ENCODE measurements around the gene ICAM4.

ICAM4 gene

GRCh38 chr19:10306327-10306726 is 19.6 kb downstream of the ICAM4 start:
- peaks cover 5% of the 10 kb centered on the region for H3K4me1 ChIP-seq (ENCODE audit: control insufficient read depth, insufficient read depth, low read length, poor library complexity, severe bottlenecking)
- no peak overlapping the region for H3K4me3 ChIP-seq (ENCODE audit: extremely low read depth, insufficient read depth, low read length, poor library complexity, severe bottlenecking)
- no peaks in the 10 kb centered on the region for H3K9me3 ChIP-seq (ENCODE audit: control insufficient read depth, low read length)
- WGBS, 2 experiments (ENCODE audit: insufficient coverage in 2 of 2): 100% methylated on average over 1 of the region's 5 CpGs; no CpG with 5 or more reads in 1 of the 2 experiments
- peaks cover 14% of the 10 kb centered on the region for H3K36me3 ChIP-seq (ENCODE audit: control insufficient read depth, insufficient read depth, low read length)
- no peak overlapping the region for H3K27ac ChIP-seq (ENCODE audit: low read depth, low read length, severe bottlenecking)

GRCh38 chr19:10309423-10309822 is 22.7 kb downstream of the ICAM4 start, which contains the start of gene ZGLP1:
TSS of gene ZGLP1 (minus strand) at chr19:10309815.
- 93 to 94% methylated on average over 21 to 22 of the region's 24 CpGs for WGBS, 2 experiments (ENCODE audit: insufficient coverage in 2 of 2)

DNA sequence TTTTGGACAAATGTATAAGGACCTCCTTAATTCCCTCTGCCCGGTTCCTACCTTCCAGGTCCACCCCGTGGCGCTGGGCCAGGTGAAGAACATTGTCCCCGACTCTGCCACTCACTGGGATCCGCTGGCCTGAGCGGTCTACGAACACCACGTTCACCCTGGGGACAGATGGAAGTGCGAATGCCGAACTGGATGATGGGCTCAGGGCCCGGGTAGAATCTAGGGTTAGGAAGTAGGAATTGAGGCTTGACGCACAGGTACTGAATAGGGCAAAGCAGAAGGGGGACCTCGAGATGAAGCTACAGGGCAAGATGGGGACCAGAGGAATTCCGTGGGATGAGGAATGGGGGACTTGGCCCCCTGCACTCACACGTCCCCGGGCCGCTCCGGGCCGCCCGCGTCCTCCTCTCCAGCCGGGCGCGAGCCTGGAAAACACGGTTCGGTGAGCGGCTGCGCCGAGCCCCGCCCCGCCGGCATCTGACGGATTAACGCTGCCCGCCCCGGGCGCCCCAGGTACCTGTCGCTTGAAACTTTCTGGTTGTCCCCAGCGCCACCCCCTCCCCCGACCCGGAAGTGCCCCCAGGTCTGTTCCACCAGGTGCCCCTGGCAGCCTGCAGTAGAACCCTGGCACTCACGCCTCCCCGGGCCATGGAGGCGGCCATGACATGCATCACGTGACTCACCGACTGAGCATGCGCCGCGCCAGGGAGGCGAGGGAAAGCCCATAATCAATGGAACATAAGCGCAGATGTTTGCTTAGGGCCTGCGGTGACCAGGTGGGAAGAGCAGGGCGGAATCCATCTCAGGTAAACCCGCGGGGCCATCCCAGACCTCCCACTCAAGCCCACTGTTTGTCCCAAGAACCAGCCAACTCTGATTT is 28.8 kb downstream of the ICAM4 start, which contains the start of gene FDX2:
Gene FDX2, minus strand, starts transcription at position 681 of the 880 bp plus-strand sequence. Its CDS starts 19 bp downstream, at position 662.
- Histone ChIP-seq H3K27ac (ENCODE audit: low read depth, low read length, severe bottlenecking) (peak within 1 kb of the TSS; percentile 36), H3K9me3 (ENCODE audit: control insufficient read depth, low read length) (no peaks in the 10 kb centered on the region), H3K4me3 (ENCODE audit: extremely low read depth, insufficient read depth, low read length, poor library complexity, severe bottlenecking) (peak within 1 kb of the TSS; percentile 85), H3K36me3 (ENCODE audit: control insufficient read depth, insufficient read depth, low read length) (peaks cover 50% of the 10 kb centered on the region), H3K4me1 (ENCODE audit: control insufficient read depth, insufficient read depth, low read length, poor library complexity, severe bottlenecking) (peaks cover 4% of the 10 kb centered on the region)
- 1 to 3% methylated on average over 38 to 47 of the region's 55 CpGs for WGBS, 2 experiments (ENCODE audit: insufficient coverage in 2 of 2)

More at GRCh38 chr19:10309423-10309822, 22.7 kb downstream of the ICAM4 start, which contains the start of gene ZGLP1:
- no peak within 1 kb of the TSS for H3K27ac ChIP-seq (ENCODE audit: low read depth, low read length, severe bottlenecking)
- peaks cover 20% of the 10 kb centered on the region for H3K36me3 ChIP-seq (ENCODE audit: control insufficient read depth, insufficient read depth, low read length)
- H3K9me3 ChIP-seq (ENCODE audit: control insufficient read depth, low read length): no peaks in the 10 kb centered on the region
- no peak within 1 kb of the TSS for H3K4me3 ChIP-seq (ENCODE audit: extremely low read depth, insufficient read depth, low read length, poor library complexity, severe bottlenecking)
- H3K4me1 ChIP-seq (ENCODE audit: control insufficient read depth, insufficient read depth, low read length, poor library complexity, severe bottlenecking): peaks cover 5% of the 10 kb centered on the region

DNA sequence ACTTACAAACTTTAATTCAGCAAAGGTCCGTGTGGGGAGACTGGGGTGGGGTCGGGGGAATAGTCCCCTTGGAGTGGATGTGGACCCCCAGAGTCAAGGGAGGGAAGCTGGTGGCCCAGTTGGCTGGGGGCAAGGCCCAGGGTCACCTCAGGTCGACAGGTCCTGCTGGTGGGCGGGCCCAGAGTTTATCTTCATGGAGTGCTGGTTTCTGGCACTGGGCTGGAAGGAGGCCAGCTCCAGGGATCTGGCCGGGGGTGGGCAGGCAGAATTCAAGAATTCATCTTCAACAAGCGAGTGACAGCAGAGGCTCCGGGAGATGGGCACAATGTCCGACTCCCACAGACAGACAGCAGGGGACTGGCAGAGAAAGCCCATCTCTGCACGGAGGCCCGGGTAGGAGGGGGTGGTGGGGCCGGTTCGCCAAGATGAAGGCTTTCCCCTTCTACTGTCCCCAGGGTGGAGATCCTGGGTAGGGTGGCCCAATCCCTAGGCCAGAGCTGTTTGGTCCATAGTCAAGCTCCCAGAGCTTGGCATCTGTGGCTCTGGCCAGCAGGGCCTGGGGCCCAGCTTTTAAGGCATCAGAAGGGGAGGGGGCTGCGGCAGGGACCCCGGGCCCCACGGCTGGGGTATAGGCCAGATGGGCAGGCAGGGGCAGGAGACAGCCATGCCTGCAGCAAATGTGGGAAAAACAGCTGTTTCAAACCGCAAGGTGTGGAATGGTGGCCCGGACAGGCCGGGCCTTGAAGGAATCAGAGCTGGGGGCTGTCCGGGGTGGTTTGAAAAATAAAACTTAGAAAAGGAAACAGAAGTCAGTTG is 29.7 kb downstream of the ICAM4 start:
- no peaks in the 10 kb centered on the region for H3K9me3 ChIP-seq (ENCODE audit: control insufficient read depth, low read length)
- H3K4me3 ChIP-seq (ENCODE audit: extremely low read depth, insufficient read depth, low read length, poor library complexity, severe bottlenecking): peak overlapping the region; percentile 85
- WGBS, 2 experiments (ENCODE audit: insufficient coverage in 2 of 2): 87 to 90% methylated on average over 16 to 18 of the region's 19 CpGs
- H3K4me1 ChIP-seq (ENCODE audit: control insufficient read depth, insufficient read depth, low read length, poor library complexity, severe bottlenecking): peaks cover 4% of the 10 kb centered on the region
- peaks cover 58% of the 10 kb centered on the region for H3K36me3 ChIP-seq (ENCODE audit: control insufficient read depth, insufficient read depth, low read length)
- peak overlapping the region; percentile 36 for H3K27ac ChIP-seq (ENCODE audit: low read depth, low read length, severe bottlenecking)

- H3K36me3 ChIP-seq (ENCODE audit: control insufficient read depth, insufficient read depth, low read length): peaks cover 66% of the 10 kb centered on the region
- WGBS, 2 experiments (ENCODE audit: insufficient coverage in 2 of 2): 95% methylated on average over 18 to 23 of the region's 29 CpGs
Observed at GRCh38 chr19:10317045-10317856, 30.5 kb downstream of the ICAM4 start.

GRCh38 chr19:10317857-10318462 is 31.2 kb downstream of the ICAM4 start:
- Histone ChIP-seq H3K4me3 (ENCODE audit: extremely low read depth, insufficient read depth, low read length, poor library complexity, severe bottlenecking) (no peak overlapping the region), H3K4me1 (ENCODE audit: control insufficient read depth, insufficient read depth, low read length, poor library complexity, severe bottlenecking) (peaks cover 4% of the 10 kb centered on the region), H3K27ac (ENCODE audit: low read depth, low read length, severe bottlenecking) (no peak overlapping the region), H3K9me3 (ENCODE audit: control insufficient read depth, low read length) (no peaks in the 10 kb centered on the region), H3K36me3 (ENCODE audit: control insufficient read depth, insufficient read depth, low read length) (peaks cover 73% of the 10 kb centered on the region)
- 96% methylated on average over 9 to 13 of the region's 15 CpGs for WGBS, 2 experiments (ENCODE audit: insufficient coverage in 2 of 2)

More at GRCh38 chr19:10317045-10317856, 30.5 kb downstream of the ICAM4 start:
- no peak overlapping the region for H3K4me3 ChIP-seq (ENCODE audit: extremely low read depth, insufficient read depth, low read length, poor library complexity, severe bottlenecking)
- H3K9me3 ChIP-seq (ENCODE audit: control insufficient read depth, low read length): no peaks in the 10 kb centered on the region
- H3K27ac ChIP-seq (ENCODE audit: low read depth, low read length, severe bottlenecking): peak overlapping the region; percentile 29
- H3K4me1 ChIP-seq (ENCODE audit: control insufficient read depth, insufficient read depth, low read length, poor library complexity, severe bottlenecking): peaks cover 4% of the 10 kb centered on the region

DNA sequence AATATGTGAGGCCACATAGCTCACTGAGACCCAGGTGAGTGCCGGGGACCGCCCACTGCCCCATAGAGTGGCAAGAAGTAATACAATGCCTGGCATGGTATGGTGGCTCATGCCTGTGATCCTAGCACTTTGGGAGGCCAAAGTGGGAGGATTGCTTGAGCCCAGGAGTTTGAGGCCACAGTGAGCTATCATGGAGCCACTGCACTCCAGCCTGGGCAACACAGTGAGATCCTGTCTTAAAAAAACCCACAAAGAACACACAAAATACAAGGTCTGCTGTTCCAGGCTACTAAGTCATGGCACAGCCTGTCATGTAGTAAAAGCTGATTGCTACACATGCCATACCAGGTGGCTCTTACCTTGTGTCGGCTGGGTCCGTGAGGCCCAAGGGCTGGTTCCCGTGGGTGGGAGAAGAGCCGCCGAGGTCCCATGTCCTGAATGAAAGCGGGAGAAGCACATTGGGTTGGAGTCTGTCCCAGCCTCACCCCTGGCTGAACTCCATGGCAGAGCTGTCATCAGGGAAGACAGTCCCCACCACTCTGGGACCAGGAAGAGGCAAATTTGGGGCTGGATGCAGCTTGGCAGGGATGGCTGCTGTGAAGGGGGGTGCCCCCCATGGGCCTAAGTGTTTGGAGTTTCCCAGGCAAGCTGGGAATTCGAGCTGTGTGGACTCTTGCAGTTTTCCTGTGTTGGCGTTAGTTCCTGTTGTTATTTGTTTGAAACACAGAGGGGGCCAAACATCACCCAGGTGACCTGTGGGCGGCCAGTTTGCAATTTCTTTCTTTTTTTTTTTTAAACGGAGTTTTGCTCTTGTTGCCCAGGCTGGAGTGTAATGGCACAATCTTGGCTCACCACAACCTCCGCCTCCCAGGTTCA is 32.3 kb downstream of the ICAM4 start:
- no peak overlapping the region for H3K27ac ChIP-seq (ENCODE audit: low read depth, low read length, severe bottlenecking)
- WGBS, 2 experiments (ENCODE audit: insufficient coverage in 2 of 2): 97 to 98% methylated on average over 8 to 11 of the region's 13 CpGs
- H3K4me1 ChIP-seq (ENCODE audit: control insufficient read depth, insufficient read depth, low read length, poor library complexity, severe bottlenecking): peaks cover 4% of the 10 kb centered on the region
- peaks cover 82% of the 10 kb centered on the region for H3K36me3 ChIP-seq (ENCODE audit: control insufficient read depth, insufficient read depth, low read length)
- no peaks in the 10 kb centered on the region for H3K9me3 ChIP-seq (ENCODE audit: control insufficient read depth, low read length)
- no peak overlapping the region for H3K4me3 ChIP-seq (ENCODE audit: extremely low read depth, insufficient read depth, low read length, poor library complexity, severe bottlenecking)

- Histone ChIP-seq H3K36me3 (ENCODE audit: control insufficient read depth, insufficient read depth, low read length) (peaks cover 95% of the 10 kb centered on the region), H3K4me1 (ENCODE audit: control insufficient read depth, insufficient read depth, low read length, poor library complexity, severe bottlenecking) (peaks cover 4% of the 10 kb centered on the region), H3K9me3 (ENCODE audit: control insufficient read depth, low read length) (no peaks in the 10 kb centered on the region), H3K27ac (ENCODE audit: low read depth, low read length, severe bottlenecking) (no peak overlapping the region), H3K4me3 (ENCODE audit: extremely low read depth, insufficient read depth, low read length, poor library complexity, severe bottlenecking) (no peak overlapping the region)
- 97% methylated on average over 12 to 14 of the region's 32 CpGs for WGBS, 2 experiments (ENCODE audit: insufficient coverage in 2 of 2)
Observed at GRCh38 chr19:10320602-10321416, 34.1 kb downstream of the ICAM4 start.

- Histone ChIP-seq H3K4me1 (ENCODE audit: control insufficient read depth, insufficient read depth, low read length, poor library complexity, severe bottlenecking) (no peaks in the 10 kb centered on the region), H3K36me3 (ENCODE audit: control insufficient read depth, insufficient read depth, low read length) (peaks cover 98% of the 10 kb centered on the region), H3K27ac (ENCODE audit: low read depth, low read length, severe bottlenecking) (no peak overlapping the region), H3K9me3 (ENCODE audit: control insufficient read depth, low read length) (no peaks in the 10 kb centered on the region), H3K4me3 (ENCODE audit: extremely low read depth, insufficient read depth, low read length, poor library complexity, severe bottlenecking) (no peak overlapping the region)
- 94 to 98% methylated on average over 9 of the region's 11 CpGs for WGBS, 2 experiments (ENCODE audit: insufficient coverage in 2 of 2)
Observed at GRCh38 chr19:10321417-10321797, 34.7 kb downstream of the ICAM4 start.

Measured in mesodermal cell (in vitro differentiated cells).